HepG2 (cell line): Measurements from ENCODE around the gene PCGF5. TPM values are rescaled to one million over a fixed set of nuclear protein-coding genes. Genes with fewer than 3 reads are reported as not detected.

ENCODE experiments used
- ATF4 ChIP-seq, 2 experiments: fragments of 450-650 bp in 1 of 2; sonication (generic) in 1 of 2; formaldehyde crosslinking; IDR thresholded peaks; 2 replicates each; pipeline versions ENCODE4 v1.5.0 to v1.8.0; 2020 to 2022; ENCODE audit warnings: mild to moderate bottlenecking in 1 of 2, missing genetic modification reagents in 1 of 2
- CCAR2 ChIP-seq: fragments of 200-400 bp; formaldehyde crosslinking; optimal IDR thresholded peaks from 2 replicates; pipeline ENCODE3; 2018; ENCODE audit warnings: low read depth, mild to moderate bottlenecking, low read length, moderate library complexity
- CHD2 ChIP-seq: IDR thresholded peaks from 2 replicates; pipeline ENCODE4 v1.6.1; 2011; ENCODE audit warnings: low read depth, low read length, improper control_type of control experiment
- E2F5 ChIP-seq: sonication (generic); formaldehyde crosslinking; conservative IDR thresholded peaks from 2 replicates; pipeline ENCODE4 v1.4.0; 2020; ENCODE audit warnings: missing genetic modification reagents
- ERF ChIP-seq: IDR thresholded peaks from 2 replicates; pipeline ENCODE4 v1.6.1; 2018; ENCODE audit warnings: missing biosample characterization, missing genetic modification reagents
- GATAD2A ChIP-seq: IDR thresholded peaks from 2 replicates; pipeline ENCODE4 v1.6.1; 2016
- HNRNPL ChIP-seq: fragments of 200-400 bp; formaldehyde crosslinking; IDR thresholded peaks from 2 replicates; pipeline ENCODE4 v1.6.1; 2017; ENCODE audit warnings: mild to moderate bottlenecking, low read depth, low read length
- POLR2G ChIP-seq: fragments of 200-400 bp; formaldehyde crosslinking; IDR thresholded peaks from 2 replicates; pipeline ENCODE4 v1.6.1; 2018; ENCODE audit warnings: mild to moderate bottlenecking, low read depth, low read length, moderate library complexity
- TFAP4 ChIP-seq: sonication (generic); IDR thresholded peaks from 2 replicates; pipeline ENCODE4 v1.6.1; 2016; ENCODE audit warnings: low read depth, borderline replicate concordance
- TRIM24 ChIP-seq: sonication (generic); formaldehyde crosslinking; IDR thresholded peaks from 2 replicates; pipeline ENCODE4 v1.8.0; 2022; ENCODE audit warnings: mild to moderate bottlenecking, missing genetic modification reagents
- ZFAT ChIP-seq: sonication (generic); formaldehyde crosslinking; conservative IDR thresholded peaks from 2 replicates; pipeline ENCODE4 v1.8.1; 2023; ENCODE audit warnings: missing genetic modification reagents, inconsistent platforms
- ZFY ChIP-seq: sonication (generic); formaldehyde crosslinking; IDR thresholded peaks from 2 replicates; pipeline ENCODE4 v1.4.0; 2020; ENCODE audit warnings: missing genetic modification reagents
- ZFYVE20 ChIP-seq: sonication (generic); formaldehyde crosslinking; IDR thresholded peaks from 2 replicates; pipeline ENCODE4 v1.8.0; 2023; ENCODE audit warnings: low read depth, mild to moderate bottlenecking, moderate library complexity, missing genetic modification reagents, borderline replicate concordance
- ZNF160 ChIP-seq: sonication (generic); formaldehyde crosslinking; IDR thresholded peaks from 2 replicates; pipeline ENCODE4 v1.8.0; 2022; ENCODE audit warnings: mild to moderate bottlenecking, inconsistent platforms, missing genetic modification reagents
- ZNF280D ChIP-seq: sonication (generic); formaldehyde crosslinking; IDR thresholded peaks from 2 replicates; pipeline ENCODE4 v1.5.1; 2020; ENCODE audit warnings: mild to moderate bottlenecking, missing genetic modification reagents
- ZNF331 ChIP-seq: sonication (generic); formaldehyde crosslinking; IDR thresholded peaks from 2 replicates; pipeline ENCODE4 v1.4.0; 2020; ENCODE audit warnings: missing genetic modification reagents
- ZNF33B ChIP-seq: sonication (generic); formaldehyde crosslinking; IDR thresholded peaks from 2 replicates; pipeline ENCODE4 v1.5.1; 2020; ENCODE audit warnings: mild to moderate bottlenecking, missing genetic modification reagents
- ZNF609 ChIP-seq: sonication (generic); formaldehyde crosslinking; IDR thresholded peaks from 2 replicates; pipeline ENCODE4 v1.4.0; 2020; ENCODE audit warnings: mild to moderate bottlenecking, missing genetic modification reagents, borderline replicate concordance
- ZNF816 ChIP-seq: sonication (generic); formaldehyde crosslinking; IDR thresholded peaks from 2 replicates; pipeline ENCODE4 v1.8.0; 2022; ENCODE audit warnings: missing genetic modification reagents, mild to moderate bottlenecking, borderline replicate concordance
- polyA plus RNA-seq, 8 experiments: library from polyadenylated mRNA; depleted of rRNA in 3 of 8; stranded (reverse) in 7 of 8; unstranded in 1 of 8; fragments of >200 nt; fragmentation: Illumina TruSeq in 4 of 8; extraction: Trizol in 4 of 8; gene quantifications; 2 replicates each; pipeline versions ENCODE4 v1.2.1 to v1.2.3, GENCODE V29; 2011 to 2016; ENCODE audit warnings: low read depth in 4 of 8, missing spikeins in 1 of 8, mixed read lengths in 1 of 8; ENCODE audit not compliant: insufficient read depth in 1 of 8
- total RNA-seq, 5 experiments: library from RNA; depleted of rRNA; stranded (reverse); fragments of >200 nt; fragmentation: Illumina TruSeq; extraction: Trizol; gene quantifications; 2 replicates each; pipeline ENCODE4 v1.2.3, GENCODE V29; 2016; ENCODE audit warnings: low read depth in 1 of 5

PCGF5 gene
- total and polyA plus RNA-seq, 2 of the 13 experiments (the other 11 are each of a cell fraction or from before 2014, with no cell fraction given): 61.3 to 138 TPM

GRCh38 chr10:91220194-91220953 is at the start of gene PCGF5 (continued):
- no peak for TF ChIP-seq ZNF609 (CRISPR knock-in tag)
- no peak for TF ChIP-seq ERF (CRISPR knock-in tag)
- TF ChIP-seq ZNF160 (CRISPR knock-in tag): peak; percentile 69; the same call in 1 of the 2 replicates
- TF ChIP-seq ZNF280D (CRISPR knock-in tag): no peak
- peak; percentile 93 for TF ChIP-seq ZFY (CRISPR knock-in tag)
- TF ChIP-seq TFAP4: peak; percentile 58; the same call in 1 of the 2 replicates
- TF ChIP-seq ZNF816 (CRISPR knock-in tag): no peak
- TF ChIP-seq POLR2G: peak; percentile 73
- no peak for TF ChIP-seq CHD2
- TF ChIP-seq ZNF33B (CRISPR knock-in tag): no peak
- TF ChIP-seq CCAR2: no peak
- TF ChIP-seq GATAD2A (CRISPR knock-in tag): peak; percentile 32; the same call in 1 of the 2 replicates
- TF ChIP-seq ZNF331 (CRISPR knock-in tag): no peak; the same call in 1 of the 2 replicates
- TF ChIP-seq ZFYVE20: no peak
- 0 out of 4 replicates have a peak, but pooled peaks of 1 of the 2 experiments have one; percentile 45 for TF ChIP-seq ATF4 (CRISPR knock-in tag; IDR thresholded peaks at IDR 0.05)
- TF ChIP-seq TRIM24 (CRISPR knock-in tag): no peak
- TF ChIP-seq ZFAT (CRISPR knock-in tag): no peak; the same call in 1 of the 2 replicates
- no peak for TF ChIP-seq HNRNPL
- TF ChIP-seq E2F5: peak; percentile 58; the same call in 1 of the 2 replicates
